ENCODE results near the gene SLC9A8.

SLC9A8 gene

GRCh38 chr20:49924247-49924646 lies 111.6 kb downstream of the SLC9A8 start:
- no peak for DNase-seq

- no peak for DNase-seq
These were observed 113.3 kb downstream of the SLC9A8 start for GRCh38 chr20:49925901-49926454.

- DNase-seq: peak; percentile 78
These were observed 115.9 kb downstream of the SLC9A8 start for GRCh38 chr20:49928411-49929141.

GRCh38 chr20:49929142-49929494 lies 116.5 kb downstream of the SLC9A8 start:
- DNase-seq: no peak

- no peak for DNase-seq
These were observed 123.1 kb downstream of the SLC9A8 start for GRCh38 chr20:49935746-49936152.

- peak; percentile 86 for DNase-seq
These were observed 123.8 kb downstream of the SLC9A8 start, which contains the start of gene RNF114 for GRCh38 chr20:49936153-49937026. RNF114 (plus strand) TSS chr20:49936397; CDS start chr20:49936413, 16 bp downstream.

GRCh38 chr20:49937027-49937929 lies 124.7 kb downstream of the SLC9A8 start:
- peak; percentile 13 for DNase-seq

GRCh38 chr20:49938173-49939163 lies 125.8 kb downstream of the SLC9A8 start:
- DNase-seq: no peak

- no peak for DNase-seq
These were observed 128.8 kb downstream of the SLC9A8 start for GRCh38 chr20:49941456-49941855.

All from DMS79 treated with DMSO at 0.1 percent for 48 hours (cell line).